GM12878 (cell line): ENCODE results near the gene HEPACAM2. TPM values are rescaled to one million over a fixed set of nuclear protein-coding genes. Genes with fewer than 3 reads are reported as not detected.

Source experiments
- ATAC-seq: fragments of 200-7000 bp; cut with Tn5 transposase; 3 replicates; pipeline ENCODE4 v1.9.1; 2020; ENCODE audit warnings: mild to moderate bottlenecking, moderate library complexity
- BruUV-seq: library from RNA; stranded (reverse); fragments of 400-500 nt; replicated peaks from 2 replicates; lab custom pipeline; 2021; lab: Mats Ljungman, UMichigan
- CTCF ChIA-PET: fragments of 300-600 bp; sonication (Branson Sonifier 250); formaldehyde crosslinking; extraction: SDS; loops from one replicate; lab custom pipeline; 2021; ENCODE audit warnings: inconsistent platforms; lab: Yijun Ruan, JAX
- POLR2A ChIA-PET: fragments of 350-600 bp; formaldehyde crosslinking; extraction: SDS; loops from one replicate; lab custom pipeline; 2021; ENCODE audit warnings: inconsistent platforms; lab: Charles Lee
- RAD21 ChIA-PET: fragments of 300-600 bp; sonication (Branson Sonifier 250); formaldehyde crosslinking; loops from one replicate; lab custom pipeline; 2023; ENCODE audit warnings: antibody characterized with exemption; ENCODE audit not compliant: unreplicated experiment; lab: Charles Lee
- SMC1A ChIA-PET: fragments of 300-600 bp; sonication (Branson Sonifier 250); formaldehyde crosslinking; loops from one replicate; lab custom pipeline; 2023; ENCODE audit not compliant: unreplicated experiment, uncharacterized antibody; lab: Charles Lee
- DNase-seq: peaks from one replicate; pipeline ENCODE4 v3.0.0-alpha.2; 2011; ENCODE audit warnings: low read depth, low spot score
- FAIRE-seq: peaks from 3 replicates; lab custom pipeline; 2011; peaks lifted over from hg19 to GRCh38; lab: Jason Lieb, UNC
- H2AFZ ChIP-seq: 2 replicates; pipeline ENCODE4 v1.6.0; 2011; ENCODE audit warnings: low read depth, low read length, control low read depth; ENCODE audit not compliant: control insufficient read depth
- H3K27ac ChIP-seq: 2 replicates; pipeline ENCODE4 v1.5.1; 2011; ENCODE audit warnings: control low read depth; ENCODE audit not compliant: control insufficient read depth, insufficient read depth
- H3K27me3 ChIP-seq, 2 experiments: replicated peaks in 1 of 2; 2 replicates each; pipeline versions ENCODE4 v1.6.0 to v1.6.1; 2011; ENCODE audit warnings: low read length in 1 of 2; ENCODE audit not compliant: control insufficient read depth in 2 of 2, insufficient read depth in 2 of 2
- H3K36me3 ChIP-seq, 2 experiments: 2 replicates each; pipeline ENCODE4 v1.5.1; 2011; ENCODE audit warnings: low read length in 1 of 2; ENCODE audit not compliant: control insufficient read depth in 2 of 2, insufficient read depth in 2 of 2
- H3K4me1 ChIP-seq: 2 replicates; pipeline ENCODE4 v1.6.1; 2011; ENCODE audit warnings: mild to moderate bottlenecking, low read length, moderate library complexity, mixed read lengths; ENCODE audit not compliant: control insufficient read depth, insufficient read depth
- H3K4me2 ChIP-seq: 2 replicates; pipeline ENCODE4 v1.6.0; 2011; ENCODE audit warnings: control low read depth; ENCODE audit not compliant: control insufficient read depth, insufficient read depth
- H3K4me3 ChIP-seq: fragments of 200-600 bp; sonication (generic); 2 replicates; pipeline ENCODE4 v1.5.1; 2016
- H3K79me2 ChIP-seq: 2 replicates; pipeline ENCODE4 v1.6.0; 2011; ENCODE audit warnings: low read length; ENCODE audit not compliant: control insufficient read depth, insufficient read depth
- H3K9ac ChIP-seq: 2 replicates; pipeline ENCODE4 v1.8.0; 2011; ENCODE audit warnings: low read length, control low read depth, mixed read lengths; ENCODE audit not compliant: control insufficient read depth, insufficient read depth
- H3K9me3 ChIP-seq: replicated peaks from 3 replicates; pipeline ENCODE4 v1.5.1; 2011; ENCODE audit warnings: mild to moderate bottlenecking, low read length; ENCODE audit not compliant: control insufficient read depth, insufficient read depth
- H4K20me1 ChIP-seq: 2 replicates; pipeline ENCODE4 v1.6.0; 2011; ENCODE audit not compliant: control insufficient read depth, insufficient read depth
- BMI1 ChIP-seq: fragments of 450-650 bp; IDR thresholded peaks from 2 replicates; pipeline ENCODE4 v1.6.1; 2016; ENCODE audit warnings: mild to moderate bottlenecking, moderate library complexity, borderline replicate concordance
- CBFB ChIP-seq: IDR thresholded peaks from 2 replicates; pipeline ENCODE4 v1.6.1; 2016; ENCODE audit warnings: antibody characterized with exemption, low read depth
- CHD1 ChIP-seq: IDR thresholded peaks from 2 replicates; pipeline ENCODE4 v1.6.1; 2012; ENCODE audit warnings: low read depth, low read length, improper control_type of control experiment
- CREB1 ChIP-seq: IDR thresholded peaks from 2 replicates; pipeline ENCODE4 v1.6.1; 2012; ENCODE audit warnings: low read depth, mild to moderate bottlenecking, inconsistent platforms
- HDGF ChIP-seq: fragments of 450-650 bp; IDR thresholded peaks from 2 replicates; pipeline ENCODE4 v1.6.1; 2016; ENCODE audit warnings: antibody characterized with exemption
- IKZF1 ChIP-seq: fragments of 450-650 bp; conservative IDR thresholded peaks from 2 replicates; pipeline ENCODE4 v1.6.1; 2017; ENCODE audit warnings: antibody characterized with exemption, mild to moderate bottlenecking
- IRF3 ChIP-seq: fragments of 450-650 bp; IDR thresholded peaks from 2 replicates; pipeline ENCODE4 v1.6.1; 2014; ENCODE audit warnings: mild to moderate bottlenecking
- JUNB ChIP-seq: IDR thresholded peaks from 2 replicates; pipeline ENCODE4 v1.6.1; 2016; ENCODE audit warnings: antibody characterized with exemption, mild to moderate bottlenecking
- JUND ChIP-seq: IDR thresholded peaks from 2 replicates; pipeline ENCODE4 v1.6.1; 2012; ENCODE audit warnings: low read depth, mild to moderate bottlenecking, low read length, improper control_type of control experiment, moderate library complexity
- KDM1A ChIP-seq: fragments of 200-600 bp; sonication (generic); IDR thresholded peaks from 2 replicates; pipeline ENCODE4 v1.6.1; 2016; ENCODE audit warnings: borderline replicate concordance
- MXI1 ChIP-seq: fragments of 150-350 bp; IDR thresholded peaks from 2 replicates; pipeline ENCODE4 v1.6.1; 2011; ENCODE audit warnings: low read depth, mild to moderate bottlenecking, inconsistent platforms, low read length, improper control_type of control experiment
- RB1 ChIP-seq: fragments of 450-650 bp; formaldehyde crosslinking; IDR thresholded peaks from 2 replicates; pipeline ENCODE4 v1.6.1; 2017; ENCODE audit warnings: mild to moderate bottlenecking, borderline replicate concordance
- RCOR1 ChIP-seq: conservative IDR thresholded peaks from 2 replicates; pipeline ENCODE4 v1.6.1; 2012; ENCODE audit warnings: low read depth, low read length, improper control_type of control experiment
- REST ChIP-seq: IDR thresholded peaks from 2 replicates; pipeline ENCODE4 v1.6.1; 2012; ENCODE audit warnings: mild to moderate bottlenecking, low read depth, low read length
- ZZZ3 ChIP-seq: IDR thresholded peaks from 2 replicates; pipeline ENCODE4 v1.6.1; 2011; ENCODE audit warnings: low read depth; ENCODE audit not compliant: control insufficient read depth, insufficient read length
- WGBS: methylation state at CpG from one replicate; pipeline ENCODE4 v1.1.6; 2016; ENCODE audit warnings: low lambda C conversion rate; ENCODE audit not compliant: insufficient replicate concordance, insufficient coverage; ENCODE audit errors: missing lambda C conversion rate; 5-methylcytosine and 5-hydroxymethylcytosine counted together
- in situ Hi-C: fragments of 300-500 bp; cut with MboI; formaldehyde crosslinking; loops from 9 replicates; pipeline ENCODE4 v1.14.3; 2018; ENCODE audit warnings: mixed read lengths
- intact Hi-C: fragments of 100-400 bp; cut with micrococcal nuclease; formaldehyde crosslinking; loops from one replicate; pipeline ENCODE4 v1.14.2; 2022; ENCODE audit not compliant: unreplicated experiment
- polyA plus RNA-seq, 11 experiments: library from polyadenylated mRNA; depleted of rRNA in 4 of 11; unstranded in 6 of 11; stranded (reverse) in 5 of 11; fragments of >200 nt; fragmentation: Nextera tagmentation in 4 of 11; fragmentation: Illumina TruSeq in 1 of 11; extraction: Ambion mirVana in 4 of 11; extraction: Trizol in 1 of 11; gene quantifications; 1 replicate in 1 of 11; 2 replicates in 10 of 11; pipeline versions ENCODE4 v1.2.1 to v1.2.3, GENCODE V29; 2011 to 2016; ENCODE audit warnings: inconsistent platforms in 2 of 11, missing spikeins in 2 of 11, low read depth in 1 of 11
- total RNA-seq, 4 experiments: library from RNA; depleted of rRNA in 3 of 4; stranded (reverse); fragments of >200 nt in 3 of 4; fragmentation: Illumina TruSeq in 1 of 4; extraction: Trizol in 1 of 4; gene quantifications; 2 replicates each; pipeline versions ENCODE4 v1.2.1 to v1.2.3, GENCODE V29; 2013 to 2021
- TF ChIP-seq, protein P1 (sequence below): fragments of 450-650 bp; IDR thresholded peaks from 2 replicates; pipeline ENCODE4 v1.6.1; 2017; ENCODE audit warnings: mild to moderate bottlenecking

The HEPACAM2 gene
- total and polyA plus RNA-seq, 10 of the 15 experiments (the other 5 are each of a cell fraction or from before 2014, with no cell fraction given), result 0.04 to 0.58 TPM; not detected in 8

GRCh38 chr7:93159490-93159889 is 66.8 kb downstream of the HEPACAM2 start:
- WGBS, result 96% methylated on average over 3 of the region's 3 CpGs
- Histone ChIP-seq H3K79me2 (no peaks in the 10 kb centered on the region), H3K4me3 (no peak overlapping the region), H3K36me3 (no peaks in the 10 kb centered on the region), H3K27ac (no peak overlapping the region), H3K4me2 (no peak overlapping the region), H3K4me1 (no peaks in the 10 kb centered on the region), H3K27me3 (no peaks in the 10 kb centered on the region), H4K20me1 (no peaks in the 10 kb centered on the region), H3K9me3 (peaks cover 12% of the 10 kb centered on the region), H2AFZ (no peak overlapping the region), H3K9ac (no peak overlapping the region)
- ChIA-PET CTCF (no interaction called here), POLR2A (no interaction called here), RAD21 (no interaction called here), SMC1A (interaction anchor here (0.6 kb wide), 1 partner anchor 34 kb away, joined by 3 read pairs; no protein-coding TSS in a partner anchor)
- intact Hi-C loops, result no loop called here
- FAIRE-seq, result no peak
- BruUV-seq, result no TSS peak
- ATAC-seq, result no peak
- in situ Hi-C loops, result no loop called here
- TF ChIP-seq, protein P1, sequence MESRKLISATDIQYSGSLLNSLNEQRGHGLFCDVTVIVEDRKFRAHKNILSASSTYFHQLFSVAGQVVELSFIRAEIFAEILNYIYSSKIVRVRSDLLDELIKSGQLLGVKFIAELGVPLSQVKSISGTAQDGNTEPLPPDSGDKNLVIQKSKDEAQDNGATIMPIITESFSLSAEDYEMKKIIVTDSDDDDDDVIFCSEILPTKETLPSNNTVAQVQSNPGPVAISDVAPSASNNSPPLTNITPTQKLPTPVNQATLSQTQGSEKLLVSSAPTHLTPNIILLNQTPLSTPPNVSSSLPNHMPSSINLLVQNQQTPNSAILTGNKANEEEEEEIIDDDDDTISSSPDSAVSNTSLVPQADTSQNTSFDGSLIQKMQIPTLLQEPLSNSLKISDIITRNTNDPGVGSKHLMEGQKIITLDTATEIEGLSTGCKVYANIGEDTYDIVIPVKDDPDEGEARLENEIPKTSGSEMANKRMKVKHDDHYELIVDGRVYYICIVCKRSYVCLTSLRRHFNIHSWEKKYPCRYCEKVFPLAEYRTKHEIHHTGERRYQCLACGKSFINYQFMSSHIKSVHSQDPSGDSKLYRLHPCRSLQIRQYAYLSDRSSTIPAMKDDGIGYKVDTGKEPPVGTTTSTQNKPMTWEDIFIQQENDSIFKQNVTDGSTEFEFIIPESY, result no peak
- TF ChIP-seq REST, result no peak
- TF ChIP-seq CBFB, result no peak
- TF ChIP-seq KDM1A, result no peak
- no peak for TF ChIP-seq ZZZ3
- no peak for TF ChIP-seq BMI1
- TF ChIP-seq IKZF1, result no peak
- TF ChIP-seq HDGF, result no peak
- no peak for TF ChIP-seq CHD1
- no peak for TF ChIP-seq JUND
- no peak for TF ChIP-seq CREB1
- TF ChIP-seq JUNB, result no peak
- no peak for TF ChIP-seq IRF3
- TF ChIP-seq MXI1, result no peak
- TF ChIP-seq RB1, result no peak
- TF ChIP-seq RCOR1, result no peak
- no peak for DNase-seq
